Right lobe of liver (tissue), 6 donors: ENCODE results near the gene ZNF862. TPM values are rescaled to one million over a fixed set of nuclear protein-coding genes. Genes with fewer than 3 reads are reported as not detected.

Source experiments
- ATAC-seq, 4 donors: fragments of 200-7000 bp; cut with Tn5 transposase; one replicate each; pipeline ENCODE4 v1.9.1; 2020; ENCODE audit warnings: mild to moderate bottlenecking in 4 of 4, moderate library complexity in 4 of 4
- DNase-seq, 3 donors: peaks; one replicate each; pipeline ENCODE4 v3.0.0-alpha.2; 2020
- H3K27ac ChIP-seq, 3 donors: fragments of 200-600 bp; one replicate each; pipeline ENCODE4 v1.8.0; 2022
- H3K27me3 ChIP-seq, 2 donors: fragments of 200-600 bp; one replicate each; pipeline ENCODE4 v1.8.0; 2022
- H3K36me3 ChIP-seq, 4 donors: fragments of 200-600 bp; sonication (generic) in 1 of 4; one replicate each; pipeline versions ENCODE4 v1.5.1 to v1.8.0; 2017 to 2022; ENCODE audit warnings: control low read depth in 1 of 4
- H3K4me1 ChIP-seq, 4 donors: fragments of 200-600 bp; sonication (generic) in 1 of 4; one replicate each; pipeline versions ENCODE4 v1.5.1 to v1.8.0; 2017 to 2022; ENCODE audit warnings: control low read depth in 1 of 4
- H3K4me3 ChIP-seq, 3 donors: fragments of 200-600 bp; one replicate each; pipeline ENCODE4 v1.8.0; 2022
- H3K9me3 ChIP-seq, 4 donors: fragments of 200-600 bp; sonication (generic) in 1 of 4; one replicate each; pipeline versions ENCODE4 v1.5.1 to v1.8.0; 2017 to 2022; ENCODE audit warnings: control low read depth in 1 of 4
- CTCF ChIP-seq, 4 donors: fragments of 200-600 bp in 3 of 4; fragments of 450-650 bp in 1 of 4; IDR thresholded peaks; one replicate each; pipeline versions ENCODE4 v1.5.1 to v1.8.0; 2016 to 2022; ENCODE audit warnings: antibody characterized with exemption in 4 of 4, mild to moderate bottlenecking in 2 of 4
- POLR2A ChIP-seq: fragments of 450-650 bp; IDR thresholded peaks from one replicate; pipeline ENCODE4 v1.6.1; 2017; ENCODE audit warnings: antibody characterized with exemption, mild to moderate bottlenecking
- WGBS: methylation state at CpG from one replicate; pipeline ENCODE4 v1.1.6; 2018; ENCODE audit warnings: low coverage, low lambda C conversion rate; ENCODE audit not compliant: insufficient coverage; ENCODE audit errors: missing lambda C conversion rate; 5-methylcytosine and 5-hydroxymethylcytosine counted together
- intact Hi-C, 2 donors: fragments of 100-400 bp; cut with DNase I; formaldehyde crosslinking; loops; one replicate each; pipeline versions ENCODE4 v1.11.2 to v1.14.1; 2022
- total RNA-seq, 6 experiments: library from RNA; depleted of rRNA in 2 of 6; stranded (reverse); fragments of >200 nt in 2 of 6; fragmentation: NEBNext Ultra II Directional in 3 of 6; extraction: Animal tissue kit (Norgen Biotek cat#: 25700) in 3 of 6; gene quantifications; one replicate each; pipeline versions ENCODE4 v1.1.0 to v1.2.4, GENCODE V29; 2016 to 2023
- donor health status: DM: no; HTN: yes; CAD: no.
- donor health status: DM: no; HTN: no; CAD: no.
- donor health status: DM: no; HTN: no; CAD: no.
- donor health status: DM: no; HTN: yes; CAD: no.
- donor health status: DM: no; HTN: yes; CAD: no.

ZNF862 gene
- total RNA-seq, 6 experiments from 2014 or later = 2.5 to 11.3 (median 7.1) TPM

- no peak overlapping the region for H3K4me3 ChIP-seq
- H3K4me1 ChIP-seq = peaks cover 0 to 10% (median 0%) of the 10 kb centered on the region in 4 donors
- no peak overlapping the region for H3K27ac ChIP-seq
- H3K27me3 ChIP-seq = no peaks in the 10 kb centered on the region
- TF ChIP-seq POLR2A (no peak), CTCF (IDR thresholded peaks at IDR 0.05) (no peak)
- no CpG with 5 or more reads among the region's 8 CpGs for WGBS
- H3K36me3 ChIP-seq = no peaks in the 10 kb centered on the region
- intact Hi-C loops = no loop called here
- ATAC-seq = no peak
- DNase-seq = no peak
- H3K9me3 ChIP-seq = no peaks in the 10 kb centered on the region
Observed at GRCh38 chr7:149823191-149823630, 15.0 kb upstream of the ZNF862 start.

- no peak for ATAC-seq
- no peaks in the 10 kb centered on the region for H3K9me3 ChIP-seq
- no peak overlapping the region for H3K27ac ChIP-seq
- intact Hi-C loops = no loop called here
- H3K36me3 ChIP-seq = no peaks in the 10 kb centered on the region
- WGBS = 83% methylated on average over 1 of the region's 8 CpGs
- H3K4me3 ChIP-seq = no peak overlapping the region
- H3K27me3 ChIP-seq = no peaks in the 10 kb centered on the region
- peak in 1 of 3 donors; percentile 10 for DNase-seq
- no peak for TF ChIP-seq POLR2A
- H3K4me1 ChIP-seq = peaks cover 0 to 10% (median 0%) of the 10 kb centered on the region in 4 donors
Observed at GRCh38 chr7:149823631-149824199, 14.5 kb upstream of the ZNF862 start.

- TF ChIP-seq POLR2A (no peak), CTCF (IDR thresholded peaks at IDR 0.05) (no peak)
- DNase-seq (peak in 1 of 3 donors; percentile 42), ATAC-seq (no peak)
- Histone ChIP-seq H3K9me3 (no peaks in the 10 kb centered on the region), H3K27me3 (no peaks in the 10 kb centered on the region), H3K4me1 (peaks cover 0 to 10% (median 0%) of the 10 kb centered on the region in 4 donors), H3K36me3 (no peaks in the 10 kb centered on the region), H3K27ac (no peak overlapping the region), H3K4me3 (no peak overlapping the region)
- intact Hi-C loops = no loop called here
- 86% methylated on average over 4 of the region's 13 CpGs for WGBS
Observed at GRCh38 chr7:149824301-149824741, 13.9 kb upstream of the ZNF862 start.

GRCh38 chr7:149824748-149825566, 13.2 kb upstream of the ZNF862 start:
- TF ChIP-seq POLR2A (no peak), CTCF (IDR thresholded peaks at IDR 0.05) (no peak)
- no peaks in the 10 kb centered on the region for H3K27me3 ChIP-seq
- H3K4me1 ChIP-seq = peaks cover 0 to 10% (median 0%) of the 10 kb centered on the region in 4 donors
- H3K4me3 ChIP-seq = no peak overlapping the region
- WGBS = no CpG with 5 or more reads among the region's 19 CpGs
- H3K9me3 ChIP-seq = no peaks in the 10 kb centered on the region
- intact Hi-C loops = no loop called here
- H3K36me3 ChIP-seq = no peaks in the 10 kb centered on the region
- ATAC-seq (no peak), DNase-seq (peak in 1 of 3 donors; percentile 39)
- no peak overlapping the region for H3K27ac ChIP-seq
